Measurements from ENCODE around the gene SLIT3.
"Not testable (repeated sequence)": the region's sequence is repeated elsewhere in the genome, so short reads cannot be mapped to it uniquely, and the experiment has no call there.

SLIT3 gene

DNA sequence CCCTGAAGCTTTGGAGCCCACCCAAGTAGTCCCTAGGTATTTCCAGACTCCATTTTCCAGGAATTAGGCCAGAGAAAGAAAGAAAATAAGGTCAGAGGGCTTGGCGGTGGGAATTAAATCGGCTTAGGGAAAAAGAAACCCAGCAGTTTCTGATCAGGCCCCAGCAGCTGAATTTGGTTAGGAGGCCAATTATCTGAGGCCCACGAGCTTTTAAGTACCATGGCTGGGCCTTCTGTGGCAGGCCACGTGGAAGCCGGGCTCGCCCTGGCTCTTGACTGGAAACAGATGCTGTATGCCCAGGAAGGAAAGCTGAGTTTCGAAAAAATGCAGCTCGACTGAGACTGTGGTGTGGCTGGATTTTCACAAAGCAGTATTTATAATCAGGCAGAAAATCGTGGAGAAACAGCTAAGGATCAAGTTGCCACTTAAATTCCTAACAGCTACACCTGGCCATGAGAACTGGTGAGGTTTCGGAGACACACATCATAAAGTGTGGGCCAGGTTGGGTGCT is 646.7 kb downstream of the SLIT3 start:
- DNase-seq = peak; percentile 84 to 87

DNA sequence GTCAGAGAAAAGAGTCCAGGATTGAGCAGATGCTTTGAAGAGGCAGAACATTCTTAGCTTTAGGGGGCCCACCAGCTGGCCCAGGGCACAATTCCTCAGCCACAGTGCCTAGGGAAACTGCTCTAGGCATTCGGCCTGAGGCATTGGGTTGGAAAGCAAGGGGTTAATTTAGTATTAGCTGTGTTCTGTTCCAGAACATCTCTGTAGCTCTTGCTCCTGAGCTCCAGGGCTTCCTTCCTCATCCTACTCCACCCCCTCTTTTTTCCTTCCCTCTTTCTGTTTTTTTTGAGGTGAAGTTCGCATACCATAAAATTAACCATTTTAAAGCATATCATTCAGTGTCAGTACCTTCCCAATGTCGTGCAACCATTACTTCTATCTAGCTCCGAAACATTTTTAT is 647.3 kb downstream of the SLIT3 start:
- DNase-seq = peak; percentile 5 to 68

DNA sequence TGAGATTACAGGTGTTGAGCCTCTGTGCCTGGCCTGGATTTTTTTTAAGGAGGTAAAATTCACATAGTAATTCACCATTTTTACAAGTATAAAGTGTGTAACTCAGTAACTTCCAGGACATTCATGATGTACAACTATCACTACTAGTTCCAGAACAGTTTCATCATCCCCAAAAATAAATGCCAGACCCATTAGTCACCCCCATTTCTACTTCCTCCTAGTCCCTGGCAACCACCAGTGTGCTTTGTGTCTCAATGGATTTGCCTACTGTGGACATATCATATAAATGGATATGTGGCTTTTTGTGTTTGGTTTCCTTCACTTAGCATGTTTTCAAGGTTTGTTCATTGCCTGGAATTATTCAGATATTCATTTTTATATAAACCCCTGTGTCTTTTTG is 649.3 kb downstream of the SLIT3 start:
- DNase-seq = no peak

DNA sequence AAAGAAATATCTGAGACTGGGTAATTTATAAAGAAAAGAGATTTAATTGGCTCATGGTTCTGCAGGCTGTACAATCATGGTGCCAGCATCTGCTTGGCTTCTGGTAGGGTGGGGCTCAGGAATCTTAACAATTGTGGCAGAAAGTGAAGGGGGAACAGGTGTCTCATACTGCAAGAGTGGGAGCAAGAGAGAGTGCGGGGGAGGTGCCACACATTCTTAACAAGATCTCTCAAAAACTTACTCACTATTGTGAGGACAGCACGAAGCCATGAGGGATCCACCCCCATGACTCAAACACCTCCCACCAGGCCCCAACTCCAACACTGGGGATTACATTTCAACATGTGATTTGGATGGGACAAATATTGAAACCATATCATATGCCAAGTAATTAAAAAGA is 651.6 kb downstream of the SLIT3 start:
- peak in 1 of 2 experiments; percentile 65 for DNase-seq

DNA sequence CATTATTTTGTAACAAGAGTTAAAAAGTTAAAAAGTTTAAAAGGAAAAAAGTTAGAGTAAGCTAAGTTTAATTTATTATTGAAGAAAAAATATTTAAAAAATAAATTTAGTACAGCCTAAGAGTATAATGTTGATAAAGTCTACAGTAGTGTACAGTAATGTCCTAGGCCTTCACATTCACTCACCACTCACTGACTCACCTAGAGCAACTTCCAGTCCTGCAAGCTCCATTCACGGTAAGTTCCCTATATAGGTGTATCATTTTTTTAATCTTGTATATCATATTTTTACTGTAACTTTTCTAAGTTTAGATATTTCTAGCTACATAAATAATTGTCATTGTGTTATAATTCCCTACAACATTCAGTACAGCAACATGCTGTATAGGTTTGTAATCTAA is 652.4 kb downstream of the SLIT3 start:
- no peak for DNase-seq

DNA sequence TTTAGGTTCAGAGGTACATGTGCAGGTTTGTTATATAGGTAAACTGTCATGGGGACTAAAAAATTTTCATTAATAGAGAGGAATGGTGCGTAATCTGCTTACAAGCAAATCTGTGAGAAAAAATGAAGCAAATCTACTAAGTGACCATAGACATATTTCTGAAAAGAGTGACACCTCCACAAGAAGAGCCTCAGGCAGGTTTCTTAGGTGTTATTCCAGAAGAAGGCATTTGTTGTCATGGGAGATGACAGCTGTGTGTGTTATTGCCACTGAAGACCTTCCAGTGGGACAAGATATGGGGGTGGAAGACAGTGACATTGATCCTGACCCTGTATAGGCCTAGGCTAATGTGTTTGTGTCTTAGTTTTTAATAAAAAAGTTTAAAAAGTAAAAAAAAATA is 652.9 kb downstream of the SLIT3 start:
- no peak for DNase-seq

DNA sequence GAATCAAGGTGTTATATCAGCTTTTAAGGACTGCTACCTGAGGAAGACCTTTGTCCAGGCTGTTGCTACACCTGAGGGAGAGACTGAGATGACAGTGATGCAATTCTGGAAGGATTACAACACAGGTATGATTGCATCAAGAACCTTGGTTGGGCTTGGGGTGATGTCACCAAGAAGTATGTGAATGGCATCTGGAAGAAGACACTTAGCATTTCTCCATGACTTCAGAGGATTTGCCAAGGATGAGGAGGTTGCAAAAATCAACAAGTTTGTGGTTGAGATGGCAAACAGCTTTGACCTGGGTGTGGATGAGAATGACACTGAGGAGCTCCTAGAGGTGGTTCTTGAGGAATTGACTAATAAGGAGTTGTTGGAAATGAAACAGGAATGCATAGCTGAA is 653.9 kb downstream of the SLIT3 start:
- no peak for DNase-seq

DNA sequence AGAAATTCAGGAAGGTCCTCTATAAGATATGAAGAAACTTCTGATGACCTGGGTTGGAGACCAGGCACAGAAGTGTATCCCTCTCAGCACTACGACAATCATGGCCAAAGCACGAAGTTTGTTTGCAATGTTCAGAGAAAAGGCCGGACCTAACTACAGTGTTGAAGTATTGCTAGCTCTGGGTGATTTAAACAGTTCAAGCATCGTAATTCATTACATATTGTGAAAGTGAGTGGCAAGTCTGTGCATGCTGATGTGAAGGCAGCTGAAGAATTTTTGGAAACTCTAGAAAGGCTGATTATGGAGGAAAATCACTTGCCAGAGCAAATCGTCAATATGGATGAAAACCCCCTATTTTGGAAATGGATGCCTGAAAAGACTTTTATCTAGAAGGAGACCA is 654.6 kb downstream of the SLIT3 start:
- no peak for DNase-seq

DNA sequence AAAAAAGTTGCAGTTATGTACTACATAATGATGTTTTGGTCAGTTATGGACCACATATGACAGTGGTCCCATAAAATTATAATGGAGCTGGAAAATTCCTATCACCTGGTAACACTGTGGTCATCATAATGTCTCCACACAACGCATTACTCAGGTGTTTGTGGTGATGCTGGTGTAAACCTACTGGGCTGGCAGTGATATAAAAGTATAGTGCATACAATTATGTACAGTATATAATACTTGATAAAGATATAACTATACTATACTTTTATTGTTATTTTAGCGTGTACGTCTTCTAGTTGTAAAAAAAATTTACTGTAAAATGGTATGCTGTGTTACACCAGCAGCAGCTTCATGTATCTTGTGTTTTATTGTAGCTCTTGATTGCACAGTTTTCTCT is 655.7 kb downstream of the SLIT3 start:
- DNase-seq = no peak

DNA sequence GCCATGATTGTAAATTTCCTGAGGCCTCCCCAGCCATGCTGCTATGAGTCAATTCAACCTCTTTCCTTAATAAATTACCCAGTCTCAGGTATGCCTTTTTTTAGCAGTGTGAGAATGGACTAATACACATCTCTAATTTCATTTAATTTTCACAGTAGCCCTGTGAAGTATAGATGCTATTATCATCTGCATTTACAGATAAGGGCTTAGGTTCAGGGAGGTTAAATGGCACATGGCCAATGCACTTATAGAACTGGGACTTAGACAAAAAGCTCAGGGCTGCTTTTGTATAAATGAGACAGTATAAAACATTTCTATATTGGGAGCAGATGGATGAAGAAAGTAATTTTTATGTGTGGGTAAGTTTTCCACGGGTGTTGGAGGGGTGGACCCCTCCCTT is 658.9 kb downstream of the SLIT3 start:
- peak in 1 of 2 experiments; percentile 27 for DNase-seq

DNA sequence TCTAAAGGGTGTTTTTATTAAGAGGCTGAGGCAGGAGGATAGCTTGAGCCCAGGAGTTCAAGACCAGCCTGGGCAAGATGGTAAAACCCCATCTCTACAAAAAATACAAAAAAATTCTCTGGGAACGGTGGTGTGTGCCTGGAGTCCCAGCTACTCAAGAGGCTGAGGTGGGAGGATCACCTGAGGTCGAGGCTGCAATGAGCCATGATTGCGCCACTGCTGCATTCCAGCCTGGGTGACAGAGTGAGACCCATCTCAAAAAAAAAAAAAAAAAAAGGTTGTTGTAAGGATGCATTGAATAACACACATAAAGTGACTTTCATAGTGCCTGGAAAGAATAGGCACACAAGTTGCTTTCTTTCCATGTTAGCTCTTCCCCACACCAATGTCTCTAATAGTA is 662.1 kb downstream of the SLIT3 start:
- DNase-seq = not testable (repeated sequence)

DNA sequence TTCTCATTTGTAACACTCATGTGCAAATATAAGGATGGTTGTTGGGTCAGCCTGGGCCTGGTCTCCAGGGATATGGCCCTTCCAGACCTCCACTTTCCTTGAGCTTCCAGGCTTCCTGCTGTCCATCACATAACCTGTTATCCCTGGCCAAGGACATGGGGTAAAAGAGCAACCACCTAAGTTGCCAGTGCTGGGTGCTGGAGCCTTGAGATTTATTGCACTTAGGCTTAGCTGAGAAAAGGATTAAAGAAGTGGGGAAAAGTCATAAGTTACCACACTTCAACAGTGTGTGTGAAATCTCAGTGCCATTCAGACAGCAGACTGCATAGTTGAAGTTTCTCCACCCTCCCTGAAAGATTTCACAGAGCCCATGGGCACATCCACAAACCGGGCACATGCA is 663.1 kb downstream of the SLIT3 start:
- no peak for DNase-seq

DNA sequence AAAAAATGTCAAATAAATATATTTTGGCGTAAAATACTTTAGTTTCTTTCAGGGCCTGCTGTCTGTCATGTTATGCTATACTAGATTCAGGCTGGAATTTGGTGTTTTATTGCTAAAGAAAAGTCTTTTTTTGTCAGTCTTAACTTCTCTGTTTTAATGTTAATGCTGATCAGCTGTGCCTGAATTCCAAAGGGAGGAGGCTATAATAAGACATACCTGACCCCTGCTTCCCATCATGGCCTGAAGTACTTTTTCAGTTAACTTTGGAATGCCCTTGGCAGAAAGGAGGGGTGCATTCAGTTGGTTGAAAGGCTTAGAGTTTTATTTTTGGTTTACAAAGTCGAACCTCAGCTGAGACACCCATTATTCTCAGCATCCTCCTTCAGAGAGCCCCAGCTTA is 663.7 kb downstream of the SLIT3 start:
- DNase-seq = no peak

DNA sequence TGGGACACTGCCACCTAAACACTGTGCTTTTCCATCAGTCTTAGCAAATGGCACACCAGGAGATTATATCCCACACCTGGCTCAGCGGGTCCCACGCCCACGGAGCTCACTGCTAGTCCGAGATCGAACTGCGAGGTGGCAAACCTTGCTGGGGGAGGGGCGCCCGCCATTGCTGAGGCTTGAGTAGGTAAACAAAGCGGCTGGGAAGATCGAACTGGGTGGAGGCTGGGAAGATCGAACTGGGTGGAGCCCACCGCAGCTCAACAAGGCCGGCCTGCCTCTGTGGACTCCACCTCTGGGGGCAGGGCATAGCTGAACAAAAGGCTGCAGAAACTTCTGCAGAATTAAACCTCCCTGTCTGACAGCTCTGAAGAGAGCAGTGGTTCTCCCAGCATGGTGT is 670.0 kb downstream of the SLIT3 start:
- not testable (repeated sequence) for DNase-seq

DNA sequence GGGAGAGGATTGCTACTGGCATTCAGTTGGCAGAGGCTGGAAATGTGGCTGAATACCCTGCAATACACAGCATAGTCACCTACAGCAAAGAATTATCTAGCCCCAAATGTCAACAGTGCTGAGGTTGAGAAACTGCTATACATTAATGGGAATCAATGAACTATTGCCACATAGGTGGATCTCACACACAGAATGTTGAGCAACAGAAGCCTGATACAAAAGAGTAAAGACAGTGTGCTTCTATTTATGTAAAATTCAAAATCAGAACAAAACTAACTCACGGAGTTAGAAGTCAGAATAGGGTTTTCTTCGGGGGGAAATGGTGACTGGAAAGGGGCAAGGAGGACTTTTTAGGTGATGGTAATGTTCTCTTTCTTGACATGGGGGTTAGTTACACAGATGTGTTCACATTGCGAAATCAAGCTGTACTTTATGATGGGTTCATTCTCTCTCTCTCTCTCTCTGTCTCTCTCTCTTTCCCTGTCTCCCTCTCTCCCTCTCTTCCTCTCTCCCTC is 676.0 kb downstream of the SLIT3 start:
- no peak for DNase-seq

DNA sequence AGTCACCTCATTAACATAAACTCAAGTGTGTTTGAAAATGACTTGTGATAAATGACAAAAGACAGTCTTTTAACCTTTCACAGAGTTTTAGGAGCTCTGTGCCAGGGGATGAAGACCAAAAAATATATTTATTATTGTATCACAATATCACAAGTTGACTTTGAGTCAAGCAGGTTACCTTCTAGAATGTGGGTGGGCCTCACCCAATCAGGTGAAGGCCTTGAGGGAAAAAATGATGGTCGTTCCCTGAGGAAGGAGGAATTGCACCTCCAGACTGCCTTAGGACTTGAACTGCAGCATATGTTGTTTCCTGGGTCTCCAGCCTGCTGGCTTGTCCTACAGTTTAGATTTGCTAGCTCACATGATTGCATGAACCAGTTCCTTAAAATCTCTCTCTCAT is 680.1 kb downstream of the SLIT3 start:
- DNase-seq = no peak

DNA sequence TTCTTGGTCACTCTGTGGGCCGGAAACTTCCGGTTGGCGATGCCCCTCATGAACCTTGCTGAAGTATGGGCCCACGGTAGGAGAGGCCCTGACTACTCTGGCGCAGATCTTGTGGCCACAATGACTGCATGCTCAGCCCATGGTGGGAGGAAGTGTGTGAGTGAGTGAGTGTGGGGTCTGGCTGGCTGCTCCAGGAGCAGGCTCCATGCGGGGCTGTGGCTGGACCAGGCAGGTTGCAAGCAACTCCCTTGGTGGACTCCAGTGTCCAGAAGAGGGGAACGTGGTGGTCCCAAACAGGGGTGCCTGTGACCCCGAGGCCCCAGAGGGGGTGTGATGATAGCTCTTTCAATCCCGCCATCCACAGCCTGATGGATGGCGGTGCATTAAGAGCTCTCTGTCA is 686.3 kb downstream of the SLIT3 start:
- no peak for DNase-seq

DNA sequence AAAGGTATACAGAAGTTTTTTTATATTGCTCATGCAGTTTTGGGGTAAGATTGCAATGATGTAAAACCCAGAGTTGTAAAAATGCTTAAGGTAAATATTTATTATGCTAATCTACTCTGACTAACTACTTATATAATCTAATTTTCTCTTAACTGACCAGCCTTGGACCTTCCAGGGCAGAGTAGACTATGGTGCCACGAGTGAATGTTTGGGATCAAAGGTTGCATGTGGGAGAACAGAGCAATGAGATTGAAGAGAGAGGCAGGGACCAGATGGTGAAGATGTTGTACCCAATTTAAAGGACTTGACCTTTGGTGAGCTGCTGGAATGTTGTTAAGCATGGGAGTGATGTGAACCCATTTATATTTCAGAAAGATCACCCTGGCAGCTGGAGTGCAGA is 686.9 kb downstream of the SLIT3 start:
- DNase-seq = no peak

DNA sequence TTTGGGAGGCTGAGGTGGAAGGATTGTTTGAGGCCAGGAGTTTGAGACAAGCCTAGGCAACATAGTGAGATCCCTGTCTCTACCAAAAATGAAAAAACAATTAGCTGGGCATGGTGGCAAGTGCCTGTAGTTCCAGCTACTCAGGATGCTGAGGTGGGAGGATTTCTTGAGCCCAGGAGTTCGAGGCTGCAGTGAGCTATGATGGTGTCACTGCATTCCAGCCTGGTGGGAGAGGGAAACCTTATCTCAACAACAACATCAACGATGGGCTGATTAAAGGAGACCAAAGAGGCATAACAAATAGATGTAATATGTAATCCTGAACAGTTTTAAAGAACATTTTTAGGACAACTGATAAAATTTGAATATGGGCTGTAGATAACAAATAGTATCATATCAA is 687.5 kb downstream of the SLIT3 start:
- no peak for DNase-seq

DNA sequence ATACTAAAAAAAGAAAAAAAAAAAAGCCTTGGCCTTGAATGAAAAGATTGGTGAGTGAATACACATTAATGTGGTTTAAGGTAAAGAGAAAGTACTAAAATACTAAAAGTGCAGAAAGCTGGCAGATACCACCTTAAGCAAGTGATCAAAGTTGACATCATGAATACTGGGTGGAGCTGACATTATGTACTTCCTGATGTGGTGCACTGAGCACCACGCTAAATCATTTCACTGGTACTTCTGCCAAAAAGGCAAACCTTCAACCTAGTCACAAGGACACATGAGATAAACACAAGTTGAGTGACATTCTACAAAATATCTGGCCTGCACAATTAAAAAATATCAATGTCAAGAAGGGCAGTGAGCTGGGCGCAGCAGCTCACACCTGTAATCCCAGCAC is 687.9 kb downstream of the SLIT3 start:
- DNase-seq = no peak

DNA sequence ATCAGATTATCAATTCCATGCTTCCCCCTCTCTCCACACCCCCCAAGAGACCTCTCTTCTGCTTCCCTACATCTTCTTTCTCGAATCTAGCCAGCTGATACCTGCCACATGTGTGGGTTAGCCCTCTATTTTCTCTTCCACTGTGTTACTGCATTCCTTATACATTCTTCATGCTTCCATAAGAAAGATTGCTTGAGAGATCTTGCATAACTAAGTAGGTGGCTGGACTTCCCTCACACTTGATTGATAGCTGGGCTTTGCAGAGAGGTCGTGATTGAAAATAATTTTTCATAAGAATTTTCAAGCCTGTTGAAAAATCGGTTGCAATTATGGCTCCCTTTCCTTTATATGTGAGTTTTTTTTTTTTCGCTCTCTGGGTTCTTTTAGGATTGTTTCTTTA is 688.8 kb downstream of the SLIT3 start:
- no peak for DNase-seq
